HEK293 (cell line): ENCODE measurements around the gene ANKRD6.

Source experiments
- CTCF ChIA-PET: fragments of 350-600 bp; formaldehyde crosslinking; extraction: SDS; loops from one replicate; lab custom pipeline; 2021; ENCODE audit warnings: antibody characterized with exemption; lab: Yijun Ruan, JAX
- POLR2A ChIA-PET: fragments of 300-600 bp; formaldehyde crosslinking; extraction: SDS; loops from one replicate; lab custom pipeline; 2020; ENCODE audit warnings: antibody characterized with exemption, inconsistent platforms; lab: Yijun Ruan, JAX
- H3K27ac ChIP-seq: fragments of 200-500 bp; sonication (Bioruptor generic); 2 replicates; pipeline ENCODE4 v1.5.1; 2014; ENCODE audit warnings: low read depth, low read length, control low read depth, inconsistent platforms; ENCODE audit errors: extremely low read depth
- H3K36me3 ChIP-seq, 2 experiments: fragments of 200-500 bp in 1 of 2; sonication (Bioruptor generic) in 1 of 2; 1 replicate in 1 of 2; 2 replicates in 1 of 2; pipeline ENCODE4 v1.5.1; 2014 to 2017; ENCODE audit warnings: inconsistent platforms in 2 of 2, low read length in 2 of 2; ENCODE audit not compliant: control insufficient read depth in 2 of 2, insufficient read depth in 1 of 2
- H3K4me1 ChIP-seq: fragments of 200-500 bp; sonication (Bioruptor generic); 2 replicates; pipeline ENCODE4 v1.5.1; 2014; ENCODE audit warnings: mild to moderate bottlenecking, low read length, inconsistent platforms; ENCODE audit not compliant: control insufficient read depth, insufficient read depth
- H3K4me3 ChIP-seq: 2 replicates; pipeline ENCODE4 v1.5.1; 2011; ENCODE audit warnings: low read depth, mild to moderate bottlenecking, control low read depth, low read length, moderate library complexity
- H3K9me3 ChIP-seq: fragments of 200-500 bp; sonication (Bioruptor generic); 2 replicates; pipeline ENCODE4 v1.5.1; 2014; ENCODE audit warnings: low read depth, low read length, inconsistent platforms; ENCODE audit not compliant: control insufficient read depth, insufficient read depth
- BCL11A ChIP-seq: fragments of 450-650 bp; formaldehyde crosslinking; IDR thresholded peaks from 2 replicates; pipeline ENCODE4 v1.5.1; 2016; ENCODE audit warnings: low read depth, missing biosample characterization, missing genetic modification characterization
- FEZF1 ChIP-seq: fragments of 450-650 bp; formaldehyde crosslinking; IDR thresholded peaks from 2 replicates; pipeline ENCODE4 v1.5.1; 2016; ENCODE audit warnings: missing biosample characterization, missing genetic modification characterization
- OSR2 ChIP-seq: fragments of 450-650 bp; formaldehyde crosslinking; IDR thresholded peaks from 2 replicates; pipeline ENCODE4 v1.5.1; 2016; ENCODE audit warnings: missing biosample characterization, missing genetic modification characterization
- REPIN1 ChIP-seq: fragments of 450-650 bp; formaldehyde crosslinking; IDR thresholded peaks from 2 replicates; pipeline ENCODE4 v1.5.1; 2017; ENCODE audit warnings: missing biosample characterization, missing genetic modification characterization, low read depth
- SCRT2 ChIP-seq: fragments of 450-650 bp; formaldehyde crosslinking; IDR thresholded peaks from 2 replicates; pipeline ENCODE4 v1.5.1; 2016; ENCODE audit warnings: missing biosample characterization, missing genetic modification characterization
- TCF7L2 ChIP-seq: IDR thresholded peaks from 2 replicates; pipeline ENCODE4 v1.6.1; 2011; ENCODE audit warnings: low read depth, mild to moderate bottlenecking, inconsistent platforms, low read length, moderate library complexity, borderline replicate concordance
- ZBTB1 ChIP-seq: fragments of 450-650 bp; formaldehyde crosslinking; IDR thresholded peaks from 2 replicates; pipeline ENCODE4 v1.5.1; 2016; ENCODE audit warnings: missing biosample characterization, missing genetic modification characterization
- ZNF16 ChIP-seq: fragments of 450-650 bp; formaldehyde crosslinking; IDR thresholded peaks from 2 replicates; pipeline ENCODE4 v1.5.1; 2016; ENCODE audit warnings: low read depth, missing biosample characterization, missing genetic modification characterization
- ZNF426 ChIP-seq: fragments of 450-650 bp; formaldehyde crosslinking; IDR thresholded peaks from 2 replicates; pipeline ENCODE4 v1.5.1; 2017; ENCODE audit warnings: missing biosample characterization, missing genetic modification characterization, mild to moderate bottlenecking, inconsistent platforms, moderate library complexity
- ZNF521 ChIP-seq: fragments of 450-650 bp; formaldehyde crosslinking; IDR thresholded peaks from 2 replicates; pipeline ENCODE4 v1.5.1; 2017; ENCODE audit warnings: missing biosample characterization, mild to moderate bottlenecking, missing genetic modification characterization
- ZNF600 ChIP-seq: fragments of 450-650 bp; formaldehyde crosslinking; IDR thresholded peaks from 2 replicates; pipeline ENCODE4 v1.5.1; 2016; ENCODE audit warnings: missing biosample characterization, missing genetic modification characterization
- ZNF677 ChIP-seq: fragments of 450-650 bp; IDR thresholded peaks from 2 replicates; pipeline ENCODE4 v1.5.0; 2018; ENCODE audit warnings: missing biosample characterization, mild to moderate bottlenecking, missing genetic modification characterization, moderate library complexity
- ZNF776 ChIP-seq: fragments of 450-650 bp; formaldehyde crosslinking; IDR thresholded peaks from 2 replicates; pipeline ENCODE4 v1.5.0; 2017; ENCODE audit warnings: missing biosample characterization, missing genetic modification characterization, borderline replicate concordance
- TF ChIP-seq, protein P1 (sequence below): fragments of 450-650 bp; formaldehyde crosslinking; IDR thresholded peaks from 2 replicates; pipeline ENCODE4 v1.5.1; 2017; ENCODE audit warnings: missing biosample characterization, missing genetic modification characterization
- TF ChIP-seq, protein P2 (sequence below): fragments of 450-650 bp; formaldehyde crosslinking; IDR thresholded peaks from 2 replicates; pipeline ENCODE4 v1.5.1; 2016; ENCODE audit warnings: missing biosample characterization, missing genetic modification characterization, borderline replicate concordance
- TF ChIP-seq, protein P3 (sequence below): fragments of 450-650 bp; formaldehyde crosslinking; IDR thresholded peaks from 2 replicates; pipeline ENCODE4 v1.5.1; 2017; ENCODE audit warnings: missing biosample characterization, missing genetic modification characterization
- TF ChIP-seq, protein P4 (sequence below): fragments of 450-650 bp; formaldehyde crosslinking; IDR thresholded peaks from 2 replicates; pipeline ENCODE4 v1.5.0; 2017; ENCODE audit warnings: missing biosample characterization, missing genetic modification characterization, borderline replicate concordance
- TF ChIP-seq, protein P5 (sequence below): fragments of 450-650 bp; formaldehyde crosslinking; IDR thresholded peaks from 2 replicates; pipeline ENCODE4 v1.5.1; 2017; ENCODE audit warnings: missing biosample characterization, missing genetic modification characterization

ANKRD6 gene

DNA sequence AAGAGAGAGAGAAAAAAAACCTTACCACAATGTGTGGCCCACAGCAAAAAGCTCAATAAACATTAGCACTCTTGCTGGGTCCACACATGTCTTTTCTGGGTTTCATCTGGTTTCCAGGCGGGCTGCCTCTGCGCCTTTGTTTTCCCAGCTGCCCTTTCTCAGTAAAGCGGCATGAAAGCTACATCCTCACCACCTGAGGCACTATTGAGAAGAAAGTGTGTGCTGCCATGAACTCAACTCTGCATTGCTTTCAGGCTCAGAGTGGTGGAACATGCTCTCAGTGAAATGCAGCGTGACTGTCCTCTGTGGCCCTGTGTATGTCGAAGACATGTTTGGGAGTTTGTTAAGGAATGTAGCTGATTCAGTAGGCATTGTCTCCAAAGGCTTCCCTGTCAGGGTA is 103.3 kb downstream of the ANKRD6 start:
- POLR2A ChIA-PET = no interaction called here
- H3K9me3 ChIP-seq = no peaks in the 10 kb centered on the region
- no peaks in the 10 kb centered on the region for H3K36me3 ChIP-seq
- no peaks in the 10 kb centered on the region for H3K4me1 ChIP-seq
- CTCF ChIA-PET = interaction anchor here (0.5 to 0.8 kb wide), 2 partner anchors 106 to 791 kb away, joined by 3 read pairs; no protein-coding TSS in a partner anchor
- no peak for TF ChIP-seq FEZF1 (tag by site-specific recombination)
- TF ChIP-seq, protein P1, sequence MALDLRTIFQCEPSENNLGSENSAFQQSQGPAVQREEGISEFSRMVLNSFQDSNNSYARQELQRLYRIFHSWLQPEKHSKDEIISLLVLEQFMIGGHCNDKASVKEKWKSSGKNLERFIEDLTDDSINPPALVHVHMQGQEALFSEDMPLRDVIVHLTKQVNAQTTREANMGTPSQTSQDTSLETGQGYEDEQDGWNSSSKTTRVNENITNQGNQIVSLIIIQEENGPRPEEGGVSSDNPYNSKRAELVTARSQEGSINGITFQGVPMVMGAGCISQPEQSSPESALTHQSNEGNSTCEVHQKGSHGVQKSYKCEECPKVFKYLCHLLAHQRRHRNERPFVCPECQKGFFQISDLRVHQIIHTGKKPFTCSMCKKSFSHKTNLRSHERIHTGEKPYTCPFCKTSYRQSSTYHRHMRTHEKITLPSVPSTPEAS = peak; percentile 32; the same call in 1 of the 2 replicates
- TF ChIP-seq, protein P2, sequence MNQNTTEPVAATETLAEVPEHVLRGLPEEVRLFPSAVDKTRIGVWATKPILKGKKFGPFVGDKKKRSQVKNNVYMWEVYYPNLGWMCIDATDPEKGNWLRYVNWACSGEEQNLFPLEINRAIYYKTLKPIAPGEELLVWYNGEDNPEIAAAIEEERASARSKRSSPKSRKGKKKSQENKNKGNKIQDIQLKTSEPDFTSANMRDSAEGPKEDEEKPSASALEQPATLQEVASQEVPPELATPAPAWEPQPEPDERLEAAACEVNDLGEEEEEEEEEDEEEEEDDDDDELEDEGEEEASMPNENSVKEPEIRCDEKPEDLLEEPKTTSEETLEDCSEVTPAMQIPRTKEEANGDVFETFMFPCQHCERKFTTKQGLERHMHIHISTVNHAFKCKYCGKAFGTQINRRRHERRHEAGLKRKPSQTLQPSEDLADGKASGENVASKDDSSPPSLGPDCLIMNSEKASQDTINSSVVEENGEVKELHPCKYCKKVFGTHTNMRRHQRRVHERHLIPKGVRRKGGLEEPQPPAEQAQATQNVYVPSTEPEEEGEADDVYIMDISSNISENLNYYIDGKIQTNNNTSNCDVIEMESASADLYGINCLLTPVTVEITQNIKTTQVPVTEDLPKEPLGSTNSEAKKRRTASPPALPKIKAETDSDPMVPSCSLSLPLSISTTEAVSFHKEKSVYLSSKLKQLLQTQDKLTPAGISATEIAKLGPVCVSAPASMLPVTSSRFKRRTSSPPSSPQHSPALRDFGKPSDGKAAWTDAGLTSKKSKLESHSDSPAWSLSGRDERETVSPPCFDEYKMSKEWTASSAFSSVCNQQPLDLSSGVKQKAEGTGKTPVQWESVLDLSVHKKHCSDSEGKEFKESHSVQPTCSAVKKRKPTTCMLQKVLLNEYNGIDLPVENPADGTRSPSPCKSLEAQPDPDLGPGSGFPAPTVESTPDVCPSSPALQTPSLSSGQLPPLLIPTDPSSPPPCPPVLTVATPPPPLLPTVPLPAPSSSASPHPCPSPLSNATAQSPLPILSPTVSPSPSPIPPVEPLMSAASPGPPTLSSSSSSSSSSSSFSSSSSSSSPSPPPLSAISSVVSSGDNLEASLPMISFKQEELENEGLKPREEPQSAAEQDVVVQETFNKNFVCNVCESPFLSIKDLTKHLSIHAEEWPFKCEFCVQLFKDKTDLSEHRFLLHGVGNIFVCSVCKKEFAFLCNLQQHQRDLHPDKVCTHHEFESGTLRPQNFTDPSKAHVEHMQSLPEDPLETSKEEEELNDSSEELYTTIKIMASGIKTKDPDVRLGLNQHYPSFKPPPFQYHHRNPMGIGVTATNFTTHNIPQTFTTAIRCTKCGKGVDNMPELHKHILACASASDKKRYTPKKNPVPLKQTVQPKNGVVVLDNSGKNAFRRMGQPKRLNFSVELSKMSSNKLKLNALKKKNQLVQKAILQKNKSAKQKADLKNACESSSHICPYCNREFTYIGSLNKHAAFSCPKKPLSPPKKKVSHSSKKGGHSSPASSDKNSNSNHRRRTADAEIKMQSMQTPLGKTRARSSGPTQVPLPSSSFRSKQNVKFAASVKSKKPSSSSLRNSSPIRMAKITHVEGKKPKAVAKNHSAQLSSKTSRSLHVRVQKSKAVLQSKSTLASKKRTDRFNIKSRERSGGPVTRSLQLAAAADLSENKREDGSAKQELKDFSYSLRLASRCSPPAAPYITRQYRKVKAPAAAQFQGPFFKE (tag by site-specific recombination) = no peak
- TF ChIP-seq ZNF776 (tag by site-specific recombination) = no peak
- TF ChIP-seq, protein P3, sequence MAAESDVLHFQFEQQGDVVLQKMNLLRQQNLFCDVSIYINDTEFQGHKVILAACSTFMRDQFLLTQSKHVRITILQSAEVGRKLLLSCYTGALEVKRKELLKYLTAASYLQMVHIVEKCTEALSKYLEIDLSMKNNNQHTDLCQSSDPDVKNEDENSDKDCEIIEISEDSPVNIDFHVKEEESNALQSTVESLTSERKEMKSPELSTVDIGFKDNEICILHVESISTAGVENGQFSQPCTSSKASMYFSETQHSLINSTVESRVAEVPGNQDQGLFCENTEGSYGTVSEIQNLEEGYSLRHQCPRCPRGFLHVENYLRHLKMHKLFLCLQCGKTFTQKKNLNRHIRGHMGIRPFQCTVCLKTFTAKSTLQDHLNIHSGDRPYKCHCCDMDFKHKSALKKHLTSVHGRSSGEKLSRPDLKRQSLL (tag by site-specific recombination) = no peak
- peak; percentile 64 for TF ChIP-seq ZNF600 (tag by site-specific recombination)
- no peak for TF ChIP-seq REPIN1
- TF ChIP-seq ZNF16 (tag by site-specific recombination) = no peak
- TF ChIP-seq BCL11A (tag by site-specific recombination) = no peak
- 0 out of 2 replicates have a peak, but pooled peaks have one; percentile 60 for TF ChIP-seq ZNF677 (tag by site-specific recombination)
- H3K27ac ChIP-seq = no peak overlapping the region
- no peak overlapping the region for H3K4me3 ChIP-seq

DNA sequence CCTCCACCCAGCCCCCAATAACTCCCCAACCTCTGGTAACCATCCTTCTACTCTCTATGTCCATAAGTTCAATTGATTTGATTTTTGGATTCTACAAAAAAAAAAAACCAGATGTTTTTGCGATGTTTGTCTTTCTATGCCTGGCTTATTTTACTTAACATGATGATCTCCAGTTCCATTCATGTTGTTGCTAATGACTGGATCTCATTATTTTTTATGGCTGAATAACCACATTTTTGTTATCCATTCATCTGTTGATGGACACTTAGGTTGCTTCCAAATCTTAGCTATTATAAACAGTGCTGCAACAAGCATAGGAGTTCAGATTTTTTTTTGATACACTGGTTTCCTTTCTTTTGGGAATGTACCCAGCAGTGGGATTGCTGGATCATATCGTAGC is 106.8 kb downstream of the ANKRD6 start:
- H3K9me3 ChIP-seq = no peaks in the 10 kb centered on the region
- CTCF ChIA-PET = interaction anchor here (0.8 kb wide), 1 partner anchor 759 kb away, joined by 3 read pairs; no protein-coding TSS in a partner anchor
- H3K36me3 ChIP-seq = no peaks in the 10 kb centered on the region
- H3K27ac ChIP-seq = no peak overlapping the region
- no peaks in the 10 kb centered on the region for H3K4me1 ChIP-seq
- POLR2A ChIA-PET = no interaction called here
- TF ChIP-seq, protein P4, sequence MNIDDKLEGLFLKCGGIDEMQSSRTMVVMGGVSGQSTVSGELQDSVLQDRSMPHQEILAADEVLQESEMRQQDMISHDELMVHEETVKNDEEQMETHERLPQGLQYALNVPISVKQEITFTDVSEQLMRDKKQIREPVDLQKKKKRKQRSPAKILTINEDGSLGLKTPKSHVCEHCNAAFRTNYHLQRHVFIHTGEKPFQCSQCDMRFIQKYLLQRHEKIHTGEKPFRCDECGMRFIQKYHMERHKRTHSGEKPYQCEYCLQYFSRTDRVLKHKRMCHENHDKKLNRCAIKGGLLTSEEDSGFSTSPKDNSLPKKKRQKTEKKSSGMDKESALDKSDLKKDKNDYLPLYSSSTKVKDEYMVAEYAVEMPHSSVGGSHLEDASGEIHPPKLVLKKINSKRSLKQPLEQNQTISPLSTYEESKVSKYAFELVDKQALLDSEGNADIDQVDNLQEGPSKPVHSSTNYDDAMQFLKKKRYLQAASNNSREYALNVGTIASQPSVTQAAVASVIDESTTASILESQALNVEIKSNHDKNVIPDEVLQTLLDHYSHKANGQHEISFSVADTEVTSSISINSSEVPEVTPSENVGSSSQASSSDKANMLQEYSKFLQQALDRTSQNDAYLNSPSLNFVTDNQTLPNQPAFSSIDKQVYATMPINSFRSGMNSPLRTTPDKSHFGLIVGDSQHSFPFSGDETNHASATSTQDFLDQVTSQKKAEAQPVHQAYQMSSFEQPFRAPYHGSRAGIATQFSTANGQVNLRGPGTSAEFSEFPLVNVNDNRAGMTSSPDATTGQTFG (tag by site-specific recombination) = no peak
- TF ChIP-seq SCRT2 (tag by site-specific recombination) (0 out of 2 replicates have a peak, but pooled peaks have one; percentile 13), OSR2 (peak; percentile 48; the same call in 1 of the 2 replicates), ZBTB1 (no peak), TCF7L2 (no peak), ZNF426 (no peak), ZNF521 (tag by site-specific recombination) (no peak), ZNF16 (tag by site-specific recombination) (no peak)
- TF ChIP-seq, protein P5, sequence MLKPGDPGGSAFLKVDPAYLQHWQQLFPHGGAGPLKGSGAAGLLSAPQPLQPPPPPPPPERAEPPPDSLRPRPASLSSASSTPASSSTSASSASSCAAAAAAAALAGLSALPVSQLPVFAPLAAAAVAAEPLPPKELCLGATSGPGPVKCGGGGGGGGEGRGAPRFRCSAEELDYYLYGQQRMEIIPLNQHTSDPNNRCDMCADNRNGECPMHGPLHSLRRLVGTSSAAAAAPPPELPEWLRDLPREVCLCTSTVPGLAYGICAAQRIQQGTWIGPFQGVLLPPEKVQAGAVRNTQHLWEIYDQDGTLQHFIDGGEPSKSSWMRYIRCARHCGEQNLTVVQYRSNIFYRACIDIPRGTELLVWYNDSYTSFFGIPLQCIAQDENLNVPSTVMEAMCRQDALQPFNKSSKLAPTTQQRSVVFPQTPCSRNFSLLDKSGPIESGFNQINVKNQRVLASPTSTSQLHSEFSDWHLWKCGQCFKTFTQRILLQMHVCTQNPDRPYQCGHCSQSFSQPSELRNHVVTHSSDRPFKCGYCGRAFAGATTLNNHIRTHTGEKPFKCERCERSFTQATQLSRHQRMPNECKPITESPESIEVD (tag by site-specific recombination) = peak; percentile 60
- no peak overlapping the region for H3K4me3 ChIP-seq
